Measurements from ENCODE around the gene PIK3CG. TPM values are rescaled to one million over a fixed set of nuclear protein-coding genes. Genes with fewer than 3 reads are reported as not detected.

The PIK3CG gene
- total RNA-seq, 1 donor from 2014 or later: 2.0 TPM

GRCh38 chr7:106862317-106863089 is 2.6 kb upstream of the PIK3CG start:
- no peaks in the 10 kb centered on the region for H3K36me3 ChIP-seq
- no peak overlapping the region for H3K27ac ChIP-seq
- no peaks in the 10 kb centered on the region for H3K4me1 ChIP-seq
- intact Hi-C loops (cut with DNase I): no loop called here
- no peak overlapping the region for H3K4me3 ChIP-seq
- H3K9me3 ChIP-seq: peaks cover 0 to 4% of the 10 kb centered on the region in 2 donors
- TF ChIP-seq, protein P1, sequence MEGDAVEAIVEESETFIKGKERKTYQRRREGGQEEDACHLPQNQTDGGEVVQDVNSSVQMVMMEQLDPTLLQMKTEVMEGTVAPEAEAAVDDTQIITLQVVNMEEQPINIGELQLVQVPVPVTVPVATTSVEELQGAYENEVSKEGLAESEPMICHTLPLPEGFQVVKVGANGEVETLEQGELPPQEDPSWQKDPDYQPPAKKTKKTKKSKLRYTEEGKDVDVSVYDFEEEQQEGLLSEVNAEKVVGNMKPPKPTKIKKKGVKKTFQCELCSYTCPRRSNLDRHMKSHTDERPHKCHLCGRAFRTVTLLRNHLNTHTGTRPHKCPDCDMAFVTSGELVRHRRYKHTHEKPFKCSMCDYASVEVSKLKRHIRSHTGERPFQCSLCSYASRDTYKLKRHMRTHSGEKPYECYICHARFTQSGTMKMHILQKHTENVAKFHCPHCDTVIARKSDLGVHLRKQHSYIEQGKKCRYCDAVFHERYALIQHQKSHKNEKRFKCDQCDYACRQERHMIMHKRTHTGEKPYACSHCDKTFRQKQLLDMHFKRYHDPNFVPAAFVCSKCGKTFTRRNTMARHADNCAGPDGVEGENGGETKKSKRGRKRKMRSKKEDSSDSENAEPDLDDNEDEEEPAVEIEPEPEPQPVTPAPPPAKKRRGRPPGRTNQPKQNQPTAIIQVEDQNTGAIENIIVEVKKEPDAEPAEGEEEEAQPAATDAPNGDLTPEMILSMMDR (IDR thresholded peaks at IDR 0.05): no peak
- no peaks in the 10 kb centered on the region for H3K27me3 ChIP-seq
- no peak for DNase-seq (ENCODE audit: low spot score in 2 of 2)

DNA sequence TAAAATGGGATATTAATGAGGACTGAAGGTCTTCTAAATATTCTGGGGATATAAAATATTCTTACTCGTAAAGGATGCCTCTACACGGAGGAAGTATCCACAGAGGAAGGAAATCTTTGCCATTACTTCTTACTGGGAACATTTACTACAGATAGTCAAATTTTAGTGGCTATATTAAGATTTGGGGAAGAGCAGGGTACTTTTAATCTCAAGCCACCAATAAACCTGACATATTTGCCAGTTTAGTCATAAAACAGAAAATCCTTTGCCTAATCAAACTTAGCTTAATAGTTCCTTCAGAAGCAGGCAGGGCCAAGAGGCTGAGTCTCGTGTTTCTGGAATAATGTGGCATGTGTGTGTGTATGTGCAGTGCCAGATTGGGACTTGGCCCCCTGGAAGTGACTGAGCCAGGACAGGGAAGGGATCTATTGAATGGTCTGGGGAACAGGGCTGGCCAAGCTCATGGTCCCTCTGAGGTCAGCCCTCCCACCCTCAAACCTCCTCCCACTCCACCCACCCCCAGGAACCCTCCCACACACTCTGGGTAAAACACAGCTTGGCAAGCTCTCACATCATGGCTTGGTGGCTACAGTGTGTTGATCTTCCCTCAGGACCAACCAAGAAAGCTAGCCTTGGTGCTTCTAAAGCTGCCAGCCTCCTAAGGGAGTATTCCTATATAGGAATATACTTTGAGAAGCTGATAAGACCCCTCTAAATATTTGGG is 1.6 kb upstream of the PIK3CG start:
- Histone ChIP-seq H3K4me1 (no peaks in the 10 kb centered on the region), H3K9me3 (peaks cover 0 to 4% of the 10 kb centered on the region in 2 donors), H3K27ac (no peak overlapping the region), H3K4me3 (no peak overlapping the region), H3K36me3 (no peaks in the 10 kb centered on the region), H3K27me3 (no peaks in the 10 kb centered on the region)
- intact Hi-C loops (cut with DNase I): no loop called here
- no peak for DNase-seq (ENCODE audit: low spot score in 2 of 2)
- TF ChIP-seq, protein P1 (IDR thresholded peaks at IDR 0.05): no peak

DNA sequence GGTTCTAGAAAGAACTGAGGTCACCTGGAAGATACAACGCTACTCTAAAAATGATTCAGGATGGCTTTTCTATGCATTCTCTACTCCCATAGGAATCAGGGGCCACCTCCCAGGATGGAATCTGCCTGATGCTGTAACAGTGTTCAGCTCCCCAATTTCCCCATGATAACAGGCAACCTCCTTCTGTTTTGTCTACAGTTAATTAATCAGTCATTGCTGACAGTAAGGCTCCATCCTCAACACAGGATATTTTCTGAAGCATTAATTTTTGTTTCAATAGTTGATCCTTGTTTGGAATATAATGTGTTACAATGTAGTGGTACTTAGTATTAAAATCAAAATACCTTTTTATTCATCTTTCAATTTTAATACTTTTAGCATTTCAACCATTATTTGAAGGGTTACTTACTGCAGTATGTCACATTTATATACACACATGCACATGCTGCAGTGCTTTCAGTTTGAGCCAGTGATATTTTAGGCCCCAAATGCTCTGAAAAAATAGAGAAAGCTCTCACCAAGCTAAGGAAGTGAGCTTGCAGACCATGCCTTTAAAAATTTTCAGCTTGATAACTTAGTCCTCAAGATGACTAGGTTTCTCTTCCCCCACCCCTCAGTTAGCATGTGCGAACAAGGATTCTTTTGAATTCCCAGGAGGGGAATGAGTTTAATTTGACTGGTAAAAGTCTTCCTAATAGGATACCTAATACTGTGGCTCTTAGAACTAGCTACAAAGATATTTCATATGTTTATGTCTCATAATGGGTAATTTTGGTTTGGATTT is 592 bp upstream of the PIK3CG start:
- Histone ChIP-seq H3K27ac (no peak overlapping the region), H3K4me1 (no peaks in the 10 kb centered on the region), H3K27me3 (no peaks in the 10 kb centered on the region), H3K36me3 (no peaks in the 10 kb centered on the region), H3K9me3 (no peaks in the 10 kb centered on the region), H3K4me3 (no peak overlapping the region)
- no peak for DNase-seq (ENCODE audit: low spot score in 2 of 2)
- TF ChIP-seq, protein P1 (IDR thresholded peaks at IDR 0.05): no peak
- intact Hi-C loops (cut with DNase I): no loop called here

GRCh38 chr7:106866298-106867281 is 1.5 kb downstream of the PIK3CG start:
- TF ChIP-seq, protein P1 (IDR thresholded peaks at IDR 0.05): no peak
- Histone ChIP-seq H3K27me3 (no peaks in the 10 kb centered on the region), H3K36me3 (no peaks in the 10 kb centered on the region), H3K4me1 (no peaks in the 10 kb centered on the region), H3K9me3 (no peaks in the 10 kb centered on the region), H3K27ac (no peak overlapping the region), H3K4me3 (peak overlapping the region in 1 of 2 donors; percentile 35)
- no peak for DNase-seq (ENCODE audit: low spot score in 2 of 2)
- intact Hi-C loops (cut with DNase I): no loop called here

Measured in ascending aorta (tissue), 2 donors.